SK-N-SH (cell line): ENCODE data around the gene DNASE1L3.

Experiments used
- EP300 ChIP-seq, 2 experiments: IDR thresholded peaks; 2 replicates each; pipeline versions ENCODE4 v1.4.0 to v1.6.1; 2012; ENCODE audit warnings: borderline replicate concordance in 1 of 2, low read depth in 1 of 2, low read length in 1 of 2
- FOXM1 ChIP-seq: IDR thresholded peaks from 2 replicates; pipeline ENCODE4 v1.4.0; 2012; ENCODE audit warnings: low read depth, mild to moderate bottlenecking
- TCF12 ChIP-seq: IDR thresholded peaks from 2 replicates; pipeline ENCODE4 v1.4.0; 2012

DNA sequence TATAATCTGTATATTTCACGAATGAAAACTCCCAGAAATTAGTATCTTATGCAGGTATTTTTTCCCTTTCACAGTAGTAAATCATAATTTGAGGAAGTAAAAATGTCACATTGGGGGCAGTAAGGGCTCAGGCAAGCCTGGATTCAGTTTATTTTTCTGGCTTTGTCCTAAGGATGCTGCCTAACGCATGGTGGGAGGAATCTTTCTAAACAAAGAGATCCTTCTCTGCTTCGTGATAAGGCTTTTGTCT lies 35.7 kb downstream of the DNASE1L3 start:
- TF ChIP-seq EP300 (IDR thresholded peaks at IDR 0.05; ENCODE audit: borderline replicate concordance in 1 of 2, low read depth in 1 of 2, low read length in 1 of 2) (no peak), FOXM1 (no peak), TCF12 (no peak)
